NCI-H2227 treated with DMSO at 0.1 percent for 48 hours (cell line): ENCODE results near the gene ST6GALNAC6.

ENCODE experiments used
- DNase-seq: peaks from one replicate; lab custom pipeline; 2025; lab: John Stamatoyannopoulos, UW

Gene ST6GALNAC6

GRCh38 chr9:127899128-127899943 is at the start of gene ST6GALNAC6:
Gene ST6GALNAC6, minus strand, starts transcription at chr9:127899603. Its CDS starts 1,622 bp downstream, at chr9:127897981.
- DNase-seq = peak; percentile 11

GRCh38 chr9:127947841-127948710 is 48.7 kb upstream of the ST6GALNAC6 start:
- DNase-seq = no peak

- no peak for DNase-seq
These were observed 47.3 kb upstream of the ST6GALNAC6 start for GRCh38 chr9:127946728-127947127.

- DNase-seq = no peak
These were observed 46.5 kb upstream of the ST6GALNAC6 start for GRCh38 chr9:127945942-127946341.

DNA sequence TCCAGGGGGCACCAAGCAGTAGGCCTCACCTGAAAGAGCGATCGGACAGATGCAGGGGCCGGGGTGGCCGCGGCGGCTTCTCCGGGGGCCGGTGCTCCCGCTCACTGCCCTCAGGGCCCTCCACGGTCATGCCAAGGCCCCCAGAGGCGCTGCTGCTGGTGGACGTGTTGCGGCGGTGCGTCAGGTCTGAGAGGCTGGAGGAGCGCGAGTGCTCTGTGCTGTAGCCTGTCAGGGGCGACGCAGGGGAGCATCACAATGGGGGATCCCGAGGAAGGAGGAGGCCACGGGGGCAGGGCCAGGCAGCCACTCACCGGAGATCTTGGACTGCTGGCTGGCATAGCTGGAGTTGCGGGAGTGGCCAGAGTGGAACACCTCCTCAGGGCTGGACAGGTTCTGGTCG is 45.9 kb upstream of the ST6GALNAC6 start:
- no peak for DNase-seq

GRCh38 chr9:127944586-127945218 is 45.3 kb upstream of the ST6GALNAC6 start:
- no peak for DNase-seq

DNA sequence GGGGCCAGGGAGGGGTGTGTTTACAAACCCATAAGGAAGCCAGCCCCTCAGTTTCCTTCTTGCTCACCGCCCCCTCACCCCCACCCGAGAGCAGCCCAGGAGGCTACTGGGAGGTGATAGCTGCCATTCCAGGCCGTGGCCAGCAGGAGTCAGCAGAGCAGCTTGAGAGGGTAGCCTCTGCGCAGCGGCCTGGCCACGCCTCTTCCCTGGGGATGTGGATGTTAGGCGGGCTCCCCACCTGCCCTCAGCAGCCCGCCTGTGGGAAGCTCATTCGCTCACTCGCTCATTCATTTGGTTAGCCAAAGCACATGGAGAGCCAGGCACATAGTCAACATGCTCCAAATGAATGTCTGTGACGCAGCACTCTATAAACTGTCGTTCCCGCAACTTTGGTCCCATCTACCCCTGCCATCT is 44.3 kb upstream of the ST6GALNAC6 start:
- peak; percentile 21 for DNase-seq

DNA sequence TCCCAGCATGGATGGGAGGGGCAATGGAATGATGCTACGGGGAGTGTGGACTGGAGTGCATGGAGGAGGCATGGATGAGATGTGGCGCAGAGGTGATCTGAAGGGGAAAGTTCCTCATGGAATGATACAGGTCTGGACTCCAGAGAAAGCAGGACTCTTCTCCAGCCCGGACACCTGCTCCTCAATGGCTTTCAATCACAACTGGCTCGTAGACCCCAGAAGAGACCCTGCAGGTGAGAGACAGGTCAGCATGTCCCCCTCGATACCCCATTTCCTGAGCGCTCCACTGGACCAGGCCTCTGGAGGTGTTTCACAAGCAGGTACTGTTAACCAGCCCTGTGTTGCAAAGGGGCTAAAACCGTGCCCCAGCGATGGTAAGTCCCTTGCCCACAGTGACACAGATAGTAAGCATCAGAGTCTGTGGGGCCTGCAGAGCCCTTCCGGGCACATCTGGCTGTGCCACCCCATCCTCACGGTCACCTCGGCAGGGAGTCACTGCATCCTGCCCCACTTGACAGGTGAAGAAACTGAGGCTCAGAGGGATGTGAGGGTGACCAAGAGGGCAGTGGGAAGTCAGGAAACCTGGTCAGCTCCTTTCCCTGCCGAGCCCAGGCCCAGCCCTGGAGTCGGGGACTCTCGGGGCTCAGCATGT is 43.7 kb upstream of the ST6GALNAC6 start:
- DNase-seq = no peak

- peak; percentile 30 for DNase-seq
These were observed 43.0 kb upstream of the ST6GALNAC6 start for GRCh38 chr9:127942216-127943010.

GRCh38 chr9:127941961-127942215 is 42.5 kb upstream of the ST6GALNAC6 start:
- no peak for DNase-seq

DNA sequence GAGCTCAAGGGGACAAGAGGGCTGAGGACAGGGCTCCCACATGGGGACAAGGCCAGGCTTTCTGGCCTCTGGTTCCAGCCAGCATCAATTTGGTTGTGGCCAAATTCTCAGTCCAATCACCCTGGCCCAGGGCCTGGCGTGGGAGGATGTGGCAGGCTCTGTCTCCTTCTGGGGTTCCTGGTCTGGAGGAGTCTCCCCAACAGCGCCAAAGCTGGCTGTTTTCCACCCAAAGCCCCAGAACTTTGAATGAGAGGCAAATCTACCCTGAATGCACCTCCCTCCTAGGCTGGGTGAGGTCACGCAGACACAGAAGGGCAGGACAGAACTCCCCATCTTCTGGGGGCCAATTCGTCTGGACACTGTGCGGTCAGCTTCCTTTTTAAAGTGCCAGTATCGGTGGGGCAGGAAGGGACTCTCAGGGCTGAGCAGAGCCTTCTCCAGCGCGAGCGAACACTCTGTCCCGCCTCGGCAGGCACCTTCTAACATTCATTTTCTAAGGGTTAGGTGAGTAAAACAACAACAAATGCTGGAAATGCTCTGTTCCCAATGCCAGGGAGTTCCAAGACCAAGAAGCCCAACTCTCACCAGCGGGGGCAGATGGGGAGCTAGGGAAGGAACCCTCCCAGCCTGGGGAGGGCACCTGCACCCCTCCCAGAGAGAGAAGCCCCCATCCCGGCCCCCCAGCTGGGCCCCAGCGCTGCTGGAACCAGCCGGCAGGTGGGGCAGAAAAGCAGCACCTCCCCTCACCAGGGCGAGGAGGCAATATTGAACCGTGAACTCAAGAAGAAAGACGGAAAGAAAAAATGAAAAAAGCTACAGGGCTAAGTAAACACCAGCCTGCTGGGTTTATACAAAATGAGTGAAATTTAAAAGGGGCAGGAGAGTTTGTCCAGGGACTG is 41.9 kb upstream of the ST6GALNAC6 start:
- DNase-seq = peak; percentile 10

DNA sequence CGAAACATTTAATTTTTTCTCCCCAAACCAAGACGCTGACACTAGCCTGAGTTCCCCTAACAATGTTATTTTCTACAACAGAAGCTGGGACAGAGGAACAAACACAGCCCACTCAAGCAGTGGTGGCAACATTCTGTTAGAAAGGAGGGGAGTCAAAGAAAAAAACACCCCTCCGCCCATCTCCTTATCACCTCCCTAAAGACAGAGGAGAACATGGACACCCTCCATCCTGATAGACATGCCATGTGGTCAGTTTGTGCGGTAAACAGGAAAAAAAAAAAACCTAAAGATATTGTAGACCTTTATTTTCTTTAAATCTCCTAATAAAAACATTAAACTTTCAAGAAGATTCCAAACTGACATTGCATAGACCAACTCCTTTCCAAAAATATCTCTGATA is 41.2 kb upstream of the ST6GALNAC6 start:
- DNase-seq = no peak

- no peak for DNase-seq
These were observed 38.9 kb upstream of the ST6GALNAC6 start for GRCh38 chr9:127938298-127938690.

- peak; percentile 69 for DNase-seq
These were observed 38.2 kb upstream of the ST6GALNAC6 start, which contains the start of gene DPM2 for GRCh38 chr9:127937388-127938297. Gene DPM2, minus strand, starts transcription at chr9:127937854. Its CDS starts 34 bp downstream, at chr9:127937820.

DNA sequence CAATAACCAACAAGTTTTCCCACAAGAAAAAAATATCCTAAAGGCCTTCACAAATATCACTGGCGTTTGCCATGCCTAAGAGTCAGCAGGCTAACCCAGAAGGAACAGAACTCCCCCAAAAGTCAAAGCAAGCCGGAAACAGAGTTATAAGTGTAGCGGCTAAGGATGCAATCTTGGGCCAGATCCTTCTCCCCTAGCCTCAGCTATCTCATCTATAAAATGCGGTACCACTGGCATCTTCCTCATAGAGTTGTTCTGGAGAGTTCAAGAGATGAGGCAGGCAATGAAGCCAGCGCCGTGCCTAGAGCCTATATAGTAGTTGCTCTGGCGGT is 37.6 kb upstream of the ST6GALNAC6 start:
- DNase-seq = no peak

GRCh38 chr9:127936347-127936852 is 37.0 kb upstream of the ST6GALNAC6 start:
- no peak for DNase-seq

DNA sequence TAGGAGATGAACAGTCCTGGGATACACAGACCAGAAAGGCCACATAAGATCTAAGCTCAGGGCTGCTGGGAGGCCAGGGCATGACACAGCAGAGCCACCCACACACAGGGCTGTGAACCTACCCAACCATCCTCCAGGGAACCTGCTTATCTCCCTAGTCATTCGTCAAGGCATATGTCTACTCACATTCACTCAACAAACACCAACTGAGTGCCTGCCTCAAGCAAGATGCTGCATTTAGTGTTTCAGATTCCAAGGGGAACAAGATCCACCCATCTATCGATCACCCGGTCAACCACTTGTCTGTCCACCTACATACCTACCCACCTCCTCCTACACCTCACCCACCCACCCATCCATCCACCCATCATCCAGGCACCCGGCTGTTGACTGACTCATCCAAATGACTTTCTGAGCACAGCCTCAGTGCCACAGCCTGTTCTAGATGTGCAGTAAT is 36.4 kb upstream of the ST6GALNAC6 start:
- DNase-seq = no peak

- no peak for DNase-seq
These were observed 35.6 kb upstream of the ST6GALNAC6 start for GRCh38 chr9:127934986-127935385.

DNA sequence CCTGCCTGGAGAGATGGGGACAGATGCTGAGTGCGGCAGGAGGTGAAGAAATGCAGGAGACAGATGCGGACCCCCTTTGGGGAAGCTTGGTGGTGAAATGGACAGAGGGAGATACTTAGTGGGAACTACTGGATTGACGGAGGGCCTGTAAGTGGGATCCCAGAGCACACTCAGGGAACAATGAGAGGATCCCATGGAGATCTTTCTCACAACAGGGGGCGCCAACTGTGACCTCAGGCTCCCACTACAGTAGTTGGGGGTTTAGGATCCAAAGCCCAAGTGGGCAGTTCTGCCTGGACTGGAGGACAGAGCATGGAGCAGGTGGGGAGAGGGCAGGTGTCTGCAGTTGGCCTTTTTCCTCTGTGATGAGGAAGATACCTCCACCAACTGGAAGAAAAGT is 34.8 kb upstream of the ST6GALNAC6 start:
- no peak for DNase-seq
